ENCODE results near the gene SAFB. TPM values are rescaled to one million over a fixed set of nuclear protein-coding genes. Genes with fewer than 3 reads are reported as not detected.

The SAFB gene
- total and polyA plus RNA-seq, 2 of the 13 experiments (the other 11 are each of a cell fraction or from before 2014, with no cell fraction given): 21.0 to 28.4 TPM

GRCh38 chr19:5622465-5623396, at the start of gene SAFB, which contains the start of gene SAFB2 (continued):
- TF ChIP-seq ZXDC (CRISPR knock-in tag; IDR thresholded peaks at IDR 0.05): peak; percentile 53; the same call in 1 of the 2 replicates
- TF ChIP-seq ZBTB4 (CRISPR knock-in tag; IDR thresholded peaks at IDR 0.05; ENCODE audit: borderline replicate concordance): no peak
- peak; percentile 55; the same call in 1 of the 2 replicates for TF ChIP-seq MEF2D (CRISPR knock-in tag; IDR thresholded peaks at IDR 0.05)
- peak; percentile 88; the same call in 1 of the 2 replicates for TF ChIP-seq SAFB2 (CRISPR knock-in tag; IDR thresholded peaks at IDR 0.05; ENCODE audit: borderline replicate concordance, low read depth)
- TF ChIP-seq ZNF687 (CRISPR knock-in tag; IDR thresholded peaks at IDR 0.05): peak; percentile 83
- TF ChIP-seq ZNF747 (CRISPR knock-in tag; IDR thresholded peaks at IDR 0.05; ENCODE audit: borderline replicate concordance): peak; percentile 87; the same call in 1 of the 2 replicates
- no peak for TF ChIP-seq NR2F6 (IDR thresholded peaks at IDR 0.05)
- peak; percentile 15; the same call in 1 of the 2 replicates for TF ChIP-seq NR2F6 (CRISPR knock-in tag; IDR thresholded peaks at IDR 0.05)
- TF ChIP-seq NFAT5 (CRISPR knock-in tag; IDR thresholded peaks at IDR 0.05): 0 out of 2 replicates have a peak, but pooled peaks have one; percentile 30
- no peak for TF ChIP-seq ADNP (CRISPR knock-in tag; IDR thresholded peaks at IDR 0.05)
- no peak; the same call in 1 of the 2 replicates for TF ChIP-seq NCOA2 (CRISPR knock-in tag; IDR thresholded peaks at IDR 0.05)
- no peak for TF ChIP-seq NR1H2 (CRISPR knock-in tag; IDR thresholded peaks at IDR 0.05; ENCODE audit: borderline replicate concordance, low read depth)
